Measurements from ENCODE around the gene TRAPPC4.

- TF ChIP-seq, protein P1, sequence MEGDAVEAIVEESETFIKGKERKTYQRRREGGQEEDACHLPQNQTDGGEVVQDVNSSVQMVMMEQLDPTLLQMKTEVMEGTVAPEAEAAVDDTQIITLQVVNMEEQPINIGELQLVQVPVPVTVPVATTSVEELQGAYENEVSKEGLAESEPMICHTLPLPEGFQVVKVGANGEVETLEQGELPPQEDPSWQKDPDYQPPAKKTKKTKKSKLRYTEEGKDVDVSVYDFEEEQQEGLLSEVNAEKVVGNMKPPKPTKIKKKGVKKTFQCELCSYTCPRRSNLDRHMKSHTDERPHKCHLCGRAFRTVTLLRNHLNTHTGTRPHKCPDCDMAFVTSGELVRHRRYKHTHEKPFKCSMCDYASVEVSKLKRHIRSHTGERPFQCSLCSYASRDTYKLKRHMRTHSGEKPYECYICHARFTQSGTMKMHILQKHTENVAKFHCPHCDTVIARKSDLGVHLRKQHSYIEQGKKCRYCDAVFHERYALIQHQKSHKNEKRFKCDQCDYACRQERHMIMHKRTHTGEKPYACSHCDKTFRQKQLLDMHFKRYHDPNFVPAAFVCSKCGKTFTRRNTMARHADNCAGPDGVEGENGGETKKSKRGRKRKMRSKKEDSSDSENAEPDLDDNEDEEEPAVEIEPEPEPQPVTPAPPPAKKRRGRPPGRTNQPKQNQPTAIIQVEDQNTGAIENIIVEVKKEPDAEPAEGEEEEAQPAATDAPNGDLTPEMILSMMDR (IDR thresholded peaks at IDR 0.05) = no peak
- TF ChIP-seq POLR2A (IDR thresholded peaks at IDR 0.05) = no peak
These were observed 27.9 kb downstream of the TRAPPC4 start for GRCh38 chr11:119046489-119046888.
